ENCODE data around the gene CNN2. TPM values are rescaled to one million over a fixed set of nuclear protein-coding genes. Genes with fewer than 3 reads are reported as not detected.
A peak's percentile ranks its signal among the peaks of the same experiment; 100 is the strongest.

Gene CNN2
- total and polyA plus RNA-seq, 2 of the 13 experiments (the other 11 are each of a cell fraction or from before 2014, with no cell fraction given) = 63.6 to 70.0 TPM

DNA sequence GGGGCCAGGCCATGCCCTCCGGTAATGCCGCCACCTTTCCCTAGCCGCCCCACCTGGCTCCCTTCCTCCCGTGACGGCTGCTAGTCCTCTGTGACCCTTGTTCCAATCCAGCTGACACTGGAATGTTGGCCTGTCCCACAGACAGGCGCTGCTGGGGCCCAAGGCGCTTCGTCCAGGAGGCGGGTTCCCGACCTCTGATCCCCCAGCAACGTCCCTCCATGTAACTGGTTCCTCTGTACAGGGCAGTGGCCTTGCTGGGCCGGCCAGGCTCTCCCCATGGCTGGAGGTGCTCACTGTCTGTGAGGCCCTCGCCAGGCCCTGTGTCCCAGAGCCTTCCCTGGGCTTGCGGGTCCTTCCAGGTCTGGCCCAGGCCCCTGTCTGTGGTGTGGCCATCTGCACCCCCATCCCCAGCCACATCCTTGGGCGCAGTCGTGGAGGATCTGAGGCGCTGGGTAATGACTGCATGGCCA, 33.0 kb upstream of the CNN2 start (continued):
- TF ChIP-seq, protein P1, sequence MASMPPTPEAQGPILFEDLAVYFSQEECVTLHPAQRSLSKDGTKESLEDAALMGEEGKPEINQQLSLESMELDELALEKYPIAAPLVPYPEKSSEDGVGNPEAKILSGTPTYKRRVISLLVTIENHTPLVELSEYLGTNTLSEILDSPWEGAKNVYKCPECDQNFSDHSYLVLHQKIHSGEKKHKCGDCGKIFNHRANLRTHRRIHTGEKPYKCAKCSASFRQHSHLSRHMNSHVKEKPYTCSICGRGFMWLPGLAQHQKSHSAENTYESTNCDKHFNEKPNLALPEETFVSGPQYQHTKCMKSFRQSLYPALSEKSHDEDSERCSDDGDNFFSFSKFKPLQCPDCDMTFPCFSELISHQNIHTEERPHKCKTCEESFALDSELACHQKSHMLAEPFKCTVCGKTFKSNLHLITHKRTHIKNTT (CRISPR knock-in tag; IDR thresholded peaks at IDR 0.05) = no peak
- TF ChIP-seq AHR (CRISPR knock-in tag; IDR thresholded peaks at IDR 0.05) (no peak), MEF2D (CRISPR knock-in tag; IDR thresholded peaks at IDR 0.05) (0 out of 2 replicates have a peak, but pooled peaks have one; percentile 55), XBP1 (CRISPR knock-in tag; IDR thresholded peaks at IDR 0.05) (no peak), NKX3-1 (CRISPR knock-in tag; IDR thresholded peaks at IDR 0.05) (no peak), EHMT2 (IDR thresholded peaks at IDR 0.05; ENCODE audit: borderline replicate concordance, low read depth, low read length) (no peak), ZNF83 (CRISPR knock-in tag; IDR thresholded peaks at IDR 0.05; ENCODE audit: borderline replicate concordance) (no peak), ZNF570 (CRISPR knock-in tag; IDR thresholded peaks at IDR 0.05; ENCODE audit: borderline replicate concordance) (no peak), PLRG1 (conservative IDR thresholded peaks at IDR 0.05) (no peak), IRF2 (CRISPR knock-in tag; IDR thresholded peaks at IDR 0.05) (peak; percentile 65; the same call in 1 of the 2 replicates), GABPA (IDR thresholded peaks at IDR 0.05; ENCODE audit: low read depth, low read length) (no peak), GABPA (CRISPR knock-in tag; IDR thresholded peaks at IDR 0.05; ENCODE audit: low read depth) (no peak), SUZ12 (IDR thresholded peaks at IDR 0.05; ENCODE audit: low read depth, low read length) (no peak), ZNF329 (CRISPR knock-in tag; IDR thresholded peaks at IDR 0.05; ENCODE audit: low read depth) (no peak), ZSCAN22 (CRISPR knock-in tag; IDR thresholded peaks at IDR 0.05) (no peak), GTF2F1 (IDR thresholded peaks at IDR 0.05; ENCODE audit: low read length) (no peak)
- TF ChIP-seq, protein P2, sequence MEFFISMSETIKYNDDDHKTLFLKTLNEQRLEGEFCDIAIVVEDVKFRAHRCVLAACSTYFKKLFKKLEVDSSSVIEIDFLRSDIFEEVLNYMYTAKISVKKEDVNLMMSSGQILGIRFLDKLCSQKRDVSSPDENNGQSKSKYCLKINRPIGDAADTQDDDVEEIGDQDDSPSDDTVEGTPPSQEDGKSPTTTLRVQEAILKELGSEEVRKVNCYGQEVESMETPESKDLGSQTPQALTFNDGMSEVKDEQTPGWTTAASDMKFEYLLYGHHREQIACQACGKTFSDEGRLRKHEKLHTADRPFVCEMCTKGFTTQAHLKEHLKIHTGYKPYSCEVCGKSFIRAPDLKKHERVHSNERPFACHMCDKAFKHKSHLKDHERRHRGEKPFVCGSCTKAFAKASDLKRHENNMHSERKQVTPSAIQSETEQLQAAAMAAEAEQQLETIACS (CRISPR knock-in tag; IDR thresholded peaks at IDR 0.05) = no peak
- TF ChIP-seq, protein P3, sequence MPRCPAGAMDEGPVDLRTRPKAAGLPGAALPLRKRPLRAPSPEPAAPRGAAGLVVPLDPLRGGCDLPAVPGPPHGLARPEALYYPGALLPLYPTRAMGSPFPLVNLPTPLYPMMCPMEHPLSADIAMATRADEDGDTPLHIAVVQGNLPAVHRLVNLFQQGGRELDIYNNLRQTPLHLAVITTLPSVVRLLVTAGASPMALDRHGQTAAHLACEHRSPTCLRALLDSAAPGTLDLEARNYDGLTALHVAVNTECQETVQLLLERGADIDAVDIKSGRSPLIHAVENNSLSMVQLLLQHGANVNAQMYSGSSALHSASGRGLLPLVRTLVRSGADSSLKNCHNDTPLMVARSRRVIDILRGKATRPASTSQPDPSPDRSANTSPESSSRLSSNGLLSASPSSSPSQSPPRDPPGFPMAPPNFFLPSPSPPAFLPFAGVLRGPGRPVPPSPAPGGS (CRISPR knock-in tag; IDR thresholded peaks at IDR 0.05) = peak; percentile 69
- TF ChIP-seq, protein P4, sequence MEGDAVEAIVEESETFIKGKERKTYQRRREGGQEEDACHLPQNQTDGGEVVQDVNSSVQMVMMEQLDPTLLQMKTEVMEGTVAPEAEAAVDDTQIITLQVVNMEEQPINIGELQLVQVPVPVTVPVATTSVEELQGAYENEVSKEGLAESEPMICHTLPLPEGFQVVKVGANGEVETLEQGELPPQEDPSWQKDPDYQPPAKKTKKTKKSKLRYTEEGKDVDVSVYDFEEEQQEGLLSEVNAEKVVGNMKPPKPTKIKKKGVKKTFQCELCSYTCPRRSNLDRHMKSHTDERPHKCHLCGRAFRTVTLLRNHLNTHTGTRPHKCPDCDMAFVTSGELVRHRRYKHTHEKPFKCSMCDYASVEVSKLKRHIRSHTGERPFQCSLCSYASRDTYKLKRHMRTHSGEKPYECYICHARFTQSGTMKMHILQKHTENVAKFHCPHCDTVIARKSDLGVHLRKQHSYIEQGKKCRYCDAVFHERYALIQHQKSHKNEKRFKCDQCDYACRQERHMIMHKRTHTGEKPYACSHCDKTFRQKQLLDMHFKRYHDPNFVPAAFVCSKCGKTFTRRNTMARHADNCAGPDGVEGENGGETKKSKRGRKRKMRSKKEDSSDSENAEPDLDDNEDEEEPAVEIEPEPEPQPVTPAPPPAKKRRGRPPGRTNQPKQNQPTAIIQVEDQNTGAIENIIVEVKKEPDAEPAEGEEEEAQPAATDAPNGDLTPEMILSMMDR (CRISPR knock-in tag; IDR thresholded peaks at IDR 0.05) = peak; percentile 35; the same call in 1 of the 2 replicates
- TF ChIP-seq, protein P5, sequence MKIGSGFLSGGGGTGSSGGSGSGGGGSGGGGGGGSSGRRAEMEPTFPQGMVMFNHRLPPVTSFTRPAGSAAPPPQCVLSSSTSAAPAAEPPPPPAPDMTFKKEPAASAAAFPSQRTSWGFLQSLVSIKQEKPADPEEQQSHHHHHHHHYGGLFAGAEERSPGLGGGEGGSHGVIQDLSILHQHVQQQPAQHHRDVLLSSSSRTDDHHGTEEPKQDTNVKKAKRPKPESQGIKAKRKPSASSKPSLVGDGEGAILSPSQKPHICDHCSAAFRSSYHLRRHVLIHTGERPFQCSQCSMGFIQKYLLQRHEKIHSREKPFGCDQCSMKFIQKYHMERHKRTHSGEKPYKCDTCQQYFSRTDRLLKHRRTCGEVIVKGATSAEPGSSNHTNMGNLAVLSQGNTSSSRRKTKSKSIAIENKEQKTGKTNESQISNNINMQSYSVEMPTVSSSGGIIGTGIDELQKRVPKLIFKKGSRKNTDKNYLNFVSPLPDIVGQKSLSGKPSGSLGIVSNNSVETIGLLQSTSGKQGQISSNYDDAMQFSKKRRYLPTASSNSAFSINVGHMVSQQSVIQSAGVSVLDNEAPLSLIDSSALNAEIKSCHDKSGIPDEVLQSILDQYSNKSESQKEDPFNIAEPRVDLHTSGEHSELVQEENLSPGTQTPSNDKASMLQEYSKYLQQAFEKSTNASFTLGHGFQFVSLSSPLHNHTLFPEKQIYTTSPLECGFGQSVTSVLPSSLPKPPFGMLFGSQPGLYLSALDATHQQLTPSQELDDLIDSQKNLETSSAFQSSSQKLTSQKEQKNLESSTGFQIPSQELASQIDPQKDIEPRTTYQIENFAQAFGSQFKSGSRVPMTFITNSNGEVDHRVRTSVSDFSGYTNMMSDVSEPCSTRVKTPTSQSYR (CRISPR knock-in tag; IDR thresholded peaks at IDR 0.05; ENCODE audit: borderline replicate concordance) = peak; percentile 45; the same call in 1 of the 2 replicates
- TF ChIP-seq, protein P6, sequence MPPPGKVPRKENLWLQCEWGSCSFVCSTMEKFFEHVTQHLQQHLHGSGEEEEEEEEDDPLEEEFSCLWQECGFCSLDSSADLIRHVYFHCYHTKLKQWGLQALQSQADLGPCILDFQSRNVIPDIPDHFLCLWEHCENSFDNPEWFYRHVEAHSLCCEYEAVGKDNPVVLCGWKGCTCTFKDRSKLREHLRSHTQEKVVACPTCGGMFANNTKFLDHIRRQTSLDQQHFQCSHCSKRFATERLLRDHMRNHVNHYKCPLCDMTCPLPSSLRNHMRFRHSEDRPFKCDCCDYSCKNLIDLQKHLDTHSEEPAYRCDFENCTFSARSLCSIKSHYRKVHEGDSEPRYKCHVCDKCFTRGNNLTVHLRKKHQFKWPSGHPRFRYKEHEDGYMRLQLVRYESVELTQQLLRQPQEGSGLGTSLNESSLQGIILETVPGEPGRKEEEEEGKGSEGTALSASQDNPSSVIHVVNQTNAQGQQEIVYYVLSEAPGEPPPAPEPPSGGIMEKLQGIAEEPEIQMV (CRISPR knock-in tag; IDR thresholded peaks at IDR 0.05; ENCODE audit: low read depth) = no peak

Data from HepG2 (cell line).